Gastroesophageal sphincter (tissue), 3 donors: ENCODE measurements around the gene DLGAP5.

Source experiments
- CTCF ChIP-seq, 4 experiments: fragments of 200-600 bp in 2 of 4; fragments of 450-650 bp in 2 of 4; sonication (generic) in 1 of 4; IDR thresholded peaks; one replicate each; pipeline ENCODE4 v1.5.1; 2017 to 2019; ENCODE audit warnings: antibody characterized with exemption in 4 of 4, mild to moderate bottlenecking in 2 of 4, moderate library complexity in 2 of 4
- POLR2A ChIP-seq, 2 donors: fragments of 450-650 bp; IDR thresholded peaks; one replicate each; pipeline ENCODE4 v1.6.1; 2017; ENCODE audit warnings: antibody characterized with exemption in 2 of 2, mild to moderate bottlenecking in 2 of 2, moderate library complexity in 1 of 2
- POLR2AphosphoS5 ChIP-seq: sonication (generic); formaldehyde crosslinking; IDR thresholded peaks from one replicate; pipeline ENCODE4 v1.6.1; 2017; ENCODE audit warnings: antibody characterized with exemption

- TF ChIP-seq CTCF (IDR thresholded peaks at IDR 0.05), result no peak
- TF ChIP-seq POLR2A (IDR thresholded peaks at IDR 0.05), result no peak
- no peak for TF ChIP-seq POLR2AphosphoS5
These were observed 42.2 kb upstream of the DLGAP5 start for GRCh38 chr14:55233591-55233990.
